Lower leg skin (tissue), 4 donors: ENCODE data around the gene SPTAN1. TPM values are rescaled to one million over a fixed set of nuclear protein-coding genes. Genes with fewer than 3 reads are reported as not detected.

Experiments used
- DNase-seq, 2 donors: peaks; one replicate each; pipeline ENCODE4 v3.0.0-alpha.2; 2019; ENCODE audit warnings: low spot score in 2 of 2
- H3K4me3 ChIP-seq: fragments of 200-600 bp; sonication (generic); 2 replicates; pipeline ENCODE4 v1.5.1; 2017; ENCODE audit warnings: mild to moderate bottlenecking, low read depth; ENCODE audit not compliant: poor library complexity, severe bottlenecking
- POLR2A ChIP-seq, 2 donors: fragments of 450-650 bp; IDR thresholded peaks; one replicate each; pipeline ENCODE4 v1.6.1; 2016 to 2017; ENCODE audit warnings: antibody characterized with exemption in 2 of 2, mild to moderate bottlenecking in 1 of 2, moderate library complexity in 1 of 2
- WGBS, 2 donors: methylation state at CpG; one replicate each; pipeline ENCODE4 v1.1.5; 2018; 5-methylcytosine and 5-hydroxymethylcytosine counted together
- intact Hi-C: fragments of 100-400 bp; cut with DNase I; formaldehyde crosslinking; loops from one replicate; pipeline ENCODE4 v1.15.0; 2023; ENCODE audit warnings: low total_unique reads
- total RNA-seq, 4 donors: library from RNA; depleted of rRNA; stranded (reverse); fragments of >200 nt; gene quantifications; one replicate each; pipeline ENCODE4 v1.1.0, GENCODE V29; 2016
- TF ChIP-seq, protein P1 (sequence below), 3 donors: fragments of 450-650 bp; IDR thresholded peaks; one replicate each; pipeline ENCODE4 v1.5.1; 2016; ENCODE audit warnings: antibody characterized with exemption in 3 of 3, mild to moderate bottlenecking in 3 of 3, moderate library complexity in 2 of 3

Gene SPTAN1
- total RNA-seq, 4 donors from 2014 or later: 223 to 331 (median 293) TPM

DNA sequence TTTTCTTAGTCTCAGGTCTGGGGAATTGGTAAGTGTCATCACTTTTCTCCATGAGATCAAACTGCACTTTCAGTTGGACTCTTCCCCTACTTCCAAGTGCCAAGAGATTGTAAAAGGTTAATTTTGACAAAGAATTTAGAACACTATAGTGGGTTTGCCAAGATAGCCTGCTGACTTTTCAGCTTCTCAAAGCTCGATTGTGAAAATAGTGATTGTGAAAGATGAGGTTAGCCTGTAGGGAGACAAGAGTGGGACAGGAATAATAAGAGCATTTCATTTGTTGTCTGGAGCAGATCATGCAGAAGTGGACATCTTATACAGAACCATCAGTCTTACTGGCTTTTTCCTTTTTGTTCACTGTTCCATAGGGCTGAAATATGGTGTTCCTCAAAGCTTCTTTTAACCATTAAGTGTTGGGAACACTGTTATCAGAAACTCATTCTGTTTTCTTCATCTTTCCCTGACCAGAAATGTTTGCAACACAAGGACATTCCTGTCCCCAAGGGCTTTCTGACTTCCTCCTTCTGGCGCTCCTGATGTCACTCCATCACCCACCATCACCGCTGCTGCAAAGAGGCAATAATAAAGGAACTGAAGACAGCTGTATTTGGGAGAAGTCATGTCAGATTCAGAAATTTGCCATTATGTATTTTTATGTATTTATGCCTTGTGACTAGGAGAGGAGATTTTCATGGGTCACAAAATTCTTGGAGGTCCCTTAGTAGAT is 11.6 kb upstream of the SPTAN1 start:
- 70 to 75% methylated on average over 3 of the region's 3 CpGs for WGBS, 2 donors

DNA sequence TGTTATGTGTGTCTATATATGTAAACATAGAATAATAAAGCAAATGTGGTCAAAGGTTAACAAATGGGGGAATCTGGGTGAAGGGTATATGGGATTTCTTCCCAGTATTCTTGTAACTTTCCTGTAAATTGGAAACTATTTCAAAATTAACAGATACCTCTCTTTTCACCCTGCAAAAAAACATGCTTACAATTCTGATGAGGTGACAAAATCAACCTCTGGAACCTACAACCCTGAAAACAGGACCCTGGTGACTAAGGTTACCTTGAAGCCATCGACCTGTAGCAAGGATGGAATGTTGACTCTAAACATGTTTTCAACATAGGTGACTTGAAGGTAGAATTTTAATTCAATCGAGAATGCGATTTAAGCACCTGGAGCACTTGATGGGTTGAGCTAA is 5.9 kb upstream of the SPTAN1 start:
- TF ChIP-seq, protein P1, sequence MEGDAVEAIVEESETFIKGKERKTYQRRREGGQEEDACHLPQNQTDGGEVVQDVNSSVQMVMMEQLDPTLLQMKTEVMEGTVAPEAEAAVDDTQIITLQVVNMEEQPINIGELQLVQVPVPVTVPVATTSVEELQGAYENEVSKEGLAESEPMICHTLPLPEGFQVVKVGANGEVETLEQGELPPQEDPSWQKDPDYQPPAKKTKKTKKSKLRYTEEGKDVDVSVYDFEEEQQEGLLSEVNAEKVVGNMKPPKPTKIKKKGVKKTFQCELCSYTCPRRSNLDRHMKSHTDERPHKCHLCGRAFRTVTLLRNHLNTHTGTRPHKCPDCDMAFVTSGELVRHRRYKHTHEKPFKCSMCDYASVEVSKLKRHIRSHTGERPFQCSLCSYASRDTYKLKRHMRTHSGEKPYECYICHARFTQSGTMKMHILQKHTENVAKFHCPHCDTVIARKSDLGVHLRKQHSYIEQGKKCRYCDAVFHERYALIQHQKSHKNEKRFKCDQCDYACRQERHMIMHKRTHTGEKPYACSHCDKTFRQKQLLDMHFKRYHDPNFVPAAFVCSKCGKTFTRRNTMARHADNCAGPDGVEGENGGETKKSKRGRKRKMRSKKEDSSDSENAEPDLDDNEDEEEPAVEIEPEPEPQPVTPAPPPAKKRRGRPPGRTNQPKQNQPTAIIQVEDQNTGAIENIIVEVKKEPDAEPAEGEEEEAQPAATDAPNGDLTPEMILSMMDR (IDR thresholded peaks at IDR 0.05): no peak
- TF ChIP-seq POLR2A (IDR thresholded peaks at IDR 0.05): no peak
- H3K4me3 ChIP-seq: no peak overlapping the region
- WGBS, 2 donors: 91 to 94% methylated on average over 3 of the region's 3 CpGs
- no peak for DNase-seq
- intact Hi-C loops: no loop called here

More for the DNA sequence above, 11.6 kb upstream of the SPTAN1 start:
- H3K4me3 ChIP-seq: no peak overlapping the region
- intact Hi-C loops: no loop called here
- TF ChIP-seq POLR2A (IDR thresholded peaks at IDR 0.05): no peak
- TF ChIP-seq, protein P1 (IDR thresholded peaks at IDR 0.05): no peak
- no peak for DNase-seq

GRCh38 chr9:128548876-128549275 is 3.5 kb upstream of the SPTAN1 start:
- no peak for DNase-seq
- intact Hi-C loops: no loop called here
- 88 to 93% methylated on average over 7 of the region's 7 CpGs for WGBS, 2 donors
- no peak overlapping the region for H3K4me3 ChIP-seq
- TF ChIP-seq POLR2A (IDR thresholded peaks at IDR 0.05): no peak
- TF ChIP-seq, protein P1 (IDR thresholded peaks at IDR 0.05): no peak

- 64 to 72% methylated on average over 2 of the region's 2 CpGs for WGBS, 2 donors
- DNase-seq: no peak
- no peak overlapping the region for H3K4me3 ChIP-seq
- intact Hi-C loops: no loop called here
- TF ChIP-seq POLR2A (IDR thresholded peaks at IDR 0.05): no peak
- TF ChIP-seq, protein P1 (IDR thresholded peaks at IDR 0.05): no peak
These were observed 2.2 kb upstream of the SPTAN1 start for GRCh38 chr9:128550226-128550625.

DNA sequence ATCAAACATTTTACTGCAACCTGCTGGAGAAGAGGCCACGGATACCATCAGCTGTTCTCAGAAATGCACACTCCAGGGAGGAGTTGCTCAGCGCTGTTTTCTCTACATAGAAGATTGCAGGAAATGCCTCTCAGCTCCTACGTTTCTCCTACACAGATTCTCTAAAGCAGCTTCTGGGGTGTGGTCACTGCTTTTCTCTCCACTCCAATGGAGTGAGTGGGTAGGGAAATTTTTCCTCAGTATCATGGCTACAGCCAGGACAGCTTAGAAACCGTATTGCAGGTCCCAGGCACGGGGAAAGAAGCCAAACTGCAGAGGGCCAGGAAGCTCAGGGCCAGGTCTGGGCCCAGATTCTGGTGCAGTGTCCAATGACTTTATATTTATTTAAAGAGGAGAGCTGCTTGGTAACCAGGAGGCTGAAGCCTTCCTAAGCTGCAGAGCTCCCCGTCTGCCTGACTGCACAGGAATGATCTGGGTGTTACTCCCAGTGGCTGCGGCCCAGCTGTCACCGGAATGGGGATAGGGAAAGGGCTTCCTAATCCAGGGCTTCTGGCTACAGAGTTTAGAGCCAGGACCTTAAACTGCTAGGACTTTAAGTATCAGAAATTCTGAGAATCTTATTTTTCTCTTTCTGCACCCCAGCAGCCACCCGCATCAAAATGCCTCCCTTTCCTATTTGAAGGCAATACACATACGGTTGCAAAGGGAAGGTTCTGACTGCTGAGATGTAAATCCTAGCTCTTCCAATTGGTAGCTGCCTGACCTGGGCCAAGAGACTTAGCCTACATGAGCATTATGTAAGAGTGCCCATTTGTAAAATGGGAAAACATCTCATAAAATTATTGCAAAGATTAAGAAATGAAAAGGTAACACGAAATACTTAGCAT is 1.4 kb upstream of the SPTAN1 start:
- peak in 1 of 2 donors; percentile 19 for DNase-seq

More for the DNA sequence above, 1.4 kb upstream of the SPTAN1 start:
- TF ChIP-seq POLR2A (IDR thresholded peaks at IDR 0.05): no peak
- TF ChIP-seq, protein P1 (IDR thresholded peaks at IDR 0.05): no peak
- intact Hi-C loops: no loop called here
- no peak overlapping the region for H3K4me3 ChIP-seq
- 20 to 32% methylated on average over 11 of the region's 11 CpGs for WGBS, 2 donors
